DND-41 (cell line): Measurements from ENCODE around the gene PPP6R1.

Source experiments
- EZH2 ChIP-seq: IDR thresholded peaks from 3 replicates; pipeline ENCODE4 v1.6.1; 2012; ENCODE audit warnings: borderline replicate concordance, low read depth, mild to moderate bottlenecking, moderate library complexity, low read length, inconsistent platforms; ENCODE audit not compliant: severe bottlenecking
- TF ChIP-seq, protein P1 (sequence below): IDR thresholded peaks from 2 replicates; pipeline ENCODE4 v1.5.1; 2012; ENCODE audit warnings: borderline replicate concordance, low read length, moderate library complexity, mild to moderate bottlenecking; ENCODE audit not compliant: poor library complexity, severe bottlenecking; ENCODE audit errors: extremely low read depth

DNA sequence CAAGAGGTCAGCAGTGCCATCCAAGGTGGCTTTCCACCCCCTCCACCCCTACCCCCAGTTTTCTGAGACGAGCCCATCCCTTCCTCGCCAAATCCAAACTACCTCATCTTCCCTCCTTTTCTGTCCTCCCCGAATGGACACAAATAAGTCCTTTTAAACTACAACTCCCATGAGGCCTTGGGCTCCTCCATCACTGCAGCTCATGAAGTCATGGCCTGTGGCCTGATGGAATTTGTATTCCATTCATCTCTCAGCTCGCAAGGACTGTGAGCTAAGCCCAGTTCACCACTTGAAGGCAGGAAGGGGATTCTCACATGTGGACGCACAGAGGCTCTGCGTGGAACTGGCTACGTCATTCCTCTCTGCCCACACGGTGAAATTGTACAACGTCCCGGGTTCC lies 62.0 kb downstream of the PPP6R1 start:
- TF ChIP-seq, protein P1, sequence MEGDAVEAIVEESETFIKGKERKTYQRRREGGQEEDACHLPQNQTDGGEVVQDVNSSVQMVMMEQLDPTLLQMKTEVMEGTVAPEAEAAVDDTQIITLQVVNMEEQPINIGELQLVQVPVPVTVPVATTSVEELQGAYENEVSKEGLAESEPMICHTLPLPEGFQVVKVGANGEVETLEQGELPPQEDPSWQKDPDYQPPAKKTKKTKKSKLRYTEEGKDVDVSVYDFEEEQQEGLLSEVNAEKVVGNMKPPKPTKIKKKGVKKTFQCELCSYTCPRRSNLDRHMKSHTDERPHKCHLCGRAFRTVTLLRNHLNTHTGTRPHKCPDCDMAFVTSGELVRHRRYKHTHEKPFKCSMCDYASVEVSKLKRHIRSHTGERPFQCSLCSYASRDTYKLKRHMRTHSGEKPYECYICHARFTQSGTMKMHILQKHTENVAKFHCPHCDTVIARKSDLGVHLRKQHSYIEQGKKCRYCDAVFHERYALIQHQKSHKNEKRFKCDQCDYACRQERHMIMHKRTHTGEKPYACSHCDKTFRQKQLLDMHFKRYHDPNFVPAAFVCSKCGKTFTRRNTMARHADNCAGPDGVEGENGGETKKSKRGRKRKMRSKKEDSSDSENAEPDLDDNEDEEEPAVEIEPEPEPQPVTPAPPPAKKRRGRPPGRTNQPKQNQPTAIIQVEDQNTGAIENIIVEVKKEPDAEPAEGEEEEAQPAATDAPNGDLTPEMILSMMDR: no peak
- no peak for TF ChIP-seq EZH2
